Tibial nerve (tissue), 4 donors: ENCODE results near the gene NFATC3.

Source experiments
- CTCF ChIP-seq, 5 experiments: fragments of 200-600 bp in 3 of 5; fragments of 450-650 bp in 2 of 5; sonication (generic) in 3 of 5; IDR thresholded peaks; one replicate each; pipeline ENCODE4 v1.5.1; 2016 to 2019; ENCODE audit warnings: antibody characterized with exemption in 5 of 5, mild to moderate bottlenecking in 3 of 5, moderate library complexity in 2 of 5
- EP300 ChIP-seq, 2 donors: sonication (generic); formaldehyde crosslinking; IDR thresholded peaks; one replicate each; pipeline ENCODE4 v1.6.1; 2017; ENCODE audit warnings: antibody characterized with exemption in 2 of 2, mild to moderate bottlenecking in 1 of 2
- POLR2A ChIP-seq, 2 donors: fragments of 450-650 bp; IDR thresholded peaks; one replicate each; pipeline ENCODE4 v1.6.1; 2017; ENCODE audit warnings: antibody characterized with exemption in 2 of 2, mild to moderate bottlenecking in 2 of 2, moderate library complexity in 2 of 2

- TF ChIP-seq POLR2A (IDR thresholded peaks at IDR 0.05) (no peak), CTCF (IDR thresholded peaks at IDR 0.05) (no peak), EP300 (IDR thresholded peaks at IDR 0.05) (no peak)
Measured at GRCh38 chr16:68179196-68179795, 94.1 kb downstream of the NFATC3 start.
